KMS-11 (cell line): ENCODE results near the gene ARMC6.

ENCODE experiments used
- H2AFZ ChIP-seq: fragments of 200-600 bp; sonication (generic); 2 replicates; pipeline ENCODE4 v1.6.1; 2016; ENCODE audit warnings: antibody characterized with exemption, mixed run types, low read depth
- H3K27ac ChIP-seq: fragments of 200-600 bp; sonication (generic); 2 replicates; pipeline ENCODE4 v1.6.1; 2016; ENCODE audit warnings: mild to moderate bottlenecking, mixed run types
- H3K27me3 ChIP-seq: fragments of 200-600 bp; sonication (generic); 2 replicates; pipeline ENCODE4 v1.6.1; 2017; ENCODE audit warnings: mild to moderate bottlenecking, low read depth, mixed run types, moderate library complexity; ENCODE audit not compliant: insufficient read depth
- H3K36me3 ChIP-seq: fragments of 200-600 bp; sonication (generic); 2 replicates; pipeline ENCODE4 v1.6.1; 2017; ENCODE audit warnings: mild to moderate bottlenecking, mixed run types; ENCODE audit not compliant: insufficient read depth
- H3K4me1 ChIP-seq: fragments of 200-600 bp; sonication (generic); 2 replicates; pipeline ENCODE4 v1.6.1; 2016; ENCODE audit warnings: mild to moderate bottlenecking, low read depth, mixed run types; ENCODE audit not compliant: poor library complexity, severe bottlenecking
- H3K4me2 ChIP-seq: fragments of 200-600 bp; sonication (generic); 2 replicates; pipeline ENCODE4 v1.7.0; 2016; ENCODE audit warnings: mild to moderate bottlenecking, mixed run types
- H3K4me3 ChIP-seq: fragments of 200-600 bp; sonication (generic); IDR thresholded peaks from 2 replicates; pipeline ENCODE4 v1.6.1; 2017; ENCODE audit warnings: low read depth, low read length, mixed read lengths; ENCODE audit not compliant: insufficient read depth
- H3K79me2 ChIP-seq: fragments of 200-600 bp; sonication (generic); 2 replicates; pipeline ENCODE4 v1.6.1; 2016; ENCODE audit warnings: low read depth, mixed run types; ENCODE audit not compliant: insufficient read depth
- H3K9ac ChIP-seq: fragments of 200-600 bp; sonication (generic); 2 replicates; pipeline ENCODE4 v1.6.1; 2016; ENCODE audit warnings: mild to moderate bottlenecking, mixed run types
- H4K20me1 ChIP-seq: fragments of 200-600 bp; sonication (generic); 2 replicates; pipeline ENCODE4 v1.6.1; 2016; ENCODE audit warnings: mild to moderate bottlenecking, mixed run types; ENCODE audit not compliant: insufficient read depth
- CTCF ChIP-seq: fragments of 200-600 bp; sonication (generic); conservative IDR thresholded peaks from 2 replicates; pipeline ENCODE4 v1.6.1; 2017; ENCODE audit warnings: low read depth, mild to moderate bottlenecking, antibody characterized with exemption, low read length, moderate library complexity, mixed read lengths

Gene ARMC6

GRCh38 chr19:19056636-19057275, 23.4 kb downstream of the ARMC6 start:
- no peak for TF ChIP-seq CTCF
- H3K36me3 ChIP-seq = no peaks in the 10 kb centered on the region
- H4K20me1 ChIP-seq = no peaks in the 10 kb centered on the region
- no peaks in the 10 kb centered on the region for H3K79me2 ChIP-seq
- no peaks in the 10 kb centered on the region for H3K4me1 ChIP-seq
- H3K27ac ChIP-seq = no peak overlapping the region
- H3K27me3 ChIP-seq = no peaks in the 10 kb centered on the region
- no peak overlapping the region for H3K4me3 ChIP-seq
- H3K9ac ChIP-seq = no peak overlapping the region
- H3K4me2 ChIP-seq = no peak overlapping the region
- no peak overlapping the region for H2AFZ ChIP-seq

GRCh38 chr19:19057317-19057716, 23.9 kb downstream of the ARMC6 start:
- Histone ChIP-seq H3K36me3 (no peaks in the 10 kb centered on the region), H3K27ac (no peak overlapping the region), H2AFZ (no peak overlapping the region), H3K27me3 (no peaks in the 10 kb centered on the region), H4K20me1 (no peaks in the 10 kb centered on the region), H3K4me2 (no peak overlapping the region), H3K9ac (no peak overlapping the region), H3K4me1 (no peaks in the 10 kb centered on the region), H3K4me3 (no peak overlapping the region), H3K79me2 (no peaks in the 10 kb centered on the region)
- TF ChIP-seq CTCF = no peak

GRCh38 chr19:19057720-19058119, 24.3 kb downstream of the ARMC6 start:
- no peaks in the 10 kb centered on the region for H3K36me3 ChIP-seq

GRCh38 chr19:19059018-19059836, 25.8 kb downstream of the ARMC6 start:
- no peaks in the 10 kb centered on the region for H3K27me3 ChIP-seq
- no peak overlapping the region for H3K9ac ChIP-seq
- no peak overlapping the region for H3K4me2 ChIP-seq
- H3K79me2 ChIP-seq = no peaks in the 10 kb centered on the region
- H4K20me1 ChIP-seq = no peaks in the 10 kb centered on the region
- H2AFZ ChIP-seq = no peak overlapping the region
- no peak overlapping the region for H3K4me3 ChIP-seq
- peaks cover 4% of the 10 kb centered on the region for H3K4me1 ChIP-seq
- no peak for TF ChIP-seq CTCF
- no peaks in the 10 kb centered on the region for H3K36me3 ChIP-seq
- no peak overlapping the region for H3K27ac ChIP-seq

More at GRCh38 chr19:19057720-19058119, 24.3 kb downstream of the ARMC6 start:
- Histone ChIP-seq H4K20me1 (no peaks in the 10 kb centered on the region), H3K27me3 (no peaks in the 10 kb centered on the region), H3K4me3 (no peak overlapping the region), H3K9ac (no peak overlapping the region), H3K4me1 (no peaks in the 10 kb centered on the region), H3K79me2 (no peaks in the 10 kb centered on the region), H3K4me2 (no peak overlapping the region), H3K27ac (no peak overlapping the region), H2AFZ (no peak overlapping the region)
- no peak for TF ChIP-seq CTCF
